Karpas-422 (cell line): Measurements from ENCODE around the gene COL25A1. TPM values are rescaled to one million over a fixed set of nuclear protein-coding genes. Genes with fewer than 3 reads are reported as not detected.

Source experiments
- DNase-seq: peaks from one replicate; pipeline ENCODE4 v3.0.0-alpha.2; 2015
- H2AFZ ChIP-seq: fragments of 200-600 bp; sonication (generic); 2 replicates; pipeline ENCODE4 v1.6.1; 2014; ENCODE audit warnings: antibody characterized with exemption, low read length, mixed read lengths
- H3K27ac ChIP-seq: fragments of 200-600 bp; sonication (generic); 2 replicates; pipeline ENCODE4 v1.5.1; 2014; ENCODE audit warnings: mild to moderate bottlenecking, low read length, moderate library complexity
- H3K27me3 ChIP-seq: fragments of 200-600 bp; sonication (generic); 2 replicates; pipeline ENCODE4 v1.6.1; 2014; ENCODE audit warnings: low read length, mixed read lengths
- H3K36me3 ChIP-seq: fragments of 200-600 bp; sonication (generic); 2 replicates; pipeline ENCODE4 v1.6.1; 2014; ENCODE audit warnings: low read length, mixed read lengths; ENCODE audit not compliant: insufficient read depth
- H3K4me1 ChIP-seq: fragments of 200-600 bp; sonication (generic); 2 replicates; pipeline ENCODE4 v1.6.1; 2014; ENCODE audit warnings: mild to moderate bottlenecking, low read length, mixed read lengths
- H3K4me2 ChIP-seq: fragments of 200-600 bp; sonication (generic); 2 replicates; pipeline ENCODE4 v1.6.1; 2014; ENCODE audit warnings: low read length, low read depth, mild to moderate bottlenecking; ENCODE audit not compliant: poor library complexity, severe bottlenecking
- H3K4me3 ChIP-seq: fragments of 200-600 bp; sonication (generic); 2 replicates; pipeline ENCODE4 v1.5.1; 2014; ENCODE audit warnings: mild to moderate bottlenecking, antibody characterized with exemption, low read length, mixed read lengths
- H3K79me2 ChIP-seq: fragments of 200-600 bp; sonication (generic); 2 replicates; pipeline ENCODE4 v1.6.1; 2014; ENCODE audit warnings: mild to moderate bottlenecking, low read length, mixed read lengths
- H3K9ac ChIP-seq: fragments of 200-600 bp; sonication (generic); 2 replicates; pipeline ENCODE4 v1.6.0; 2014; ENCODE audit warnings: low read length
- H3K9me2 ChIP-seq: fragments of 200-600 bp; sonication (generic), shearing (Covaris generic); replicated peaks from 2 replicates; pipeline ENCODE4 v1.6.0; 2014; ENCODE audit warnings: mild to moderate bottlenecking, low read length, moderate library complexity; ENCODE audit not compliant: insufficient read depth
- H3K9me3 ChIP-seq: fragments of 300-700, 200-600 bp; sonication (generic); 2 replicates; pipeline ENCODE4 v1.6.1; 2014; ENCODE audit warnings: low read length, mixed read lengths
- H4K20me1 ChIP-seq: fragments of 200-600 bp; sonication (generic); 2 replicates; pipeline ENCODE4 v1.6.1; 2014; ENCODE audit warnings: mild to moderate bottlenecking, antibody characterized with exemption, low read length, low read depth; ENCODE audit not compliant: insufficient read depth
- total RNA-seq: library from RNA; depleted of rRNA; stranded (reverse); fragments of >200 nt; shearing (Covaris generic); gene quantifications from 2 replicates; pipeline ENCODE4 v1.2.3, GENCODE V29; 2014; ENCODE audit warnings: low replicate concordance; rRNA removed

Gene COL25A1
- total RNA-seq, 1 experiment from 2014 or later: not detected

GRCh38 chr4:108772402-108772801 is 530.1 kb downstream of the COL25A1 start:
- Histone ChIP-seq H3K79me2 (no peaks in the 10 kb centered on the region), H3K9ac (no peak overlapping the region), H4K20me1 (no peaks in the 10 kb centered on the region), H3K36me3 (no peaks in the 10 kb centered on the region), H3K4me1 (no peaks in the 10 kb centered on the region), H3K27me3 (no peaks in the 10 kb centered on the region), H2AFZ (no peak overlapping the region), H3K4me2 (no peak overlapping the region), H3K4me3 (no peak overlapping the region), H3K9me2 (no peaks in the 10 kb centered on the region), H3K9me3 (no peaks in the 10 kb centered on the region), H3K27ac (no peak overlapping the region)
- no peak for DNase-seq

- Histone ChIP-seq H3K27ac (no peak overlapping the region), H3K9me2 (no peaks in the 10 kb centered on the region), H3K4me2 (no peak overlapping the region), H3K4me1 (no peaks in the 10 kb centered on the region), H3K36me3 (no peaks in the 10 kb centered on the region), H4K20me1 (no peaks in the 10 kb centered on the region), H3K79me2 (no peaks in the 10 kb centered on the region), H3K9me3 (no peaks in the 10 kb centered on the region), H3K4me3 (no peak overlapping the region), H3K27me3 (no peaks in the 10 kb centered on the region), H3K9ac (no peak overlapping the region), H2AFZ (no peak overlapping the region)
- DNase-seq: no peak
Measured at GRCh38 chr4:108766058-108766457, 536.4 kb downstream of the COL25A1 start.

DNA sequence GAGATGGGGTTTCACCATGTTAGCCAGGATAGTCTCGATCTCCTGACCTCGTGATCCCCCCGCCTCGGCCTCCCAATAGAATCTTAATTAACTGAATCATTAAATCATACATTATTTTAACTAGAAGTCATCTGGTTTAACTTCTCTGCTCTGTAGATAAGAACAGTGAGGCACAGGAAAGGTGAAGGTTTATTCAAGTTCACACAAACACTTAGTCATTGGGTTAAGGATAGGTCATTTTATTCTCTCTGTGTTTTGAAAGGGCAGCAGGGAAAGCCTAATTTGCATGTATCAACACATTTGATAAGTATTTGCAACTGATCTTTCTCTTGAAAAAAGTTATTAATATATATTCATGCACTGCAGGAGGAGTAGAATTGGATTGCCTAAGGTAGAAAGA is 538.5 kb downstream of the COL25A1 start:
- Histone ChIP-seq H3K36me3 (no peaks in the 10 kb centered on the region), H3K9ac (no peak overlapping the region), H3K79me2 (no peaks in the 10 kb centered on the region), H3K27ac (no peak overlapping the region), H3K4me2 (no peak overlapping the region), H3K4me3 (no peak overlapping the region), H4K20me1 (no peaks in the 10 kb centered on the region), H3K27me3 (no peaks in the 10 kb centered on the region), H3K9me3 (no peaks in the 10 kb centered on the region), H3K9me2 (no peaks in the 10 kb centered on the region), H2AFZ (no peak overlapping the region), H3K4me1 (no peaks in the 10 kb centered on the region)
- DNase-seq: no peak

DNA sequence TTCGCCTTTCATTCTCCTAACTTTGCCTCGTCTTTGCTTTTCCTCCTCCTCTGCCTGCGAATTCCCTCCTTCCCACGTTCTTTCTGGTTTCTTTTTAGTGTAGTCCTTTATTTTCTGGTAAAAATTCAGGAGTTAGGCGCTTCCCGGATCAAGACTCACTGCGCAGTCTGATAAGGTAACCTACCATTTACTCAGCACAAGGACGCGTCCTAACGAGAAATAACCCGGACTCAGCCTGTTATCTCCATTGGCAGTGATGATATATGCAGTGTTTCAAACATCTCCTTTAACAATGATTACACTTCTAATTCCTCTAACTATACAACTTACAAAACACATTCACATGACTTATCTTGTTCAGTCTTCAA is 539.2 kb downstream of the COL25A1 start:
- Histone ChIP-seq H2AFZ (no peak overlapping the region), H3K79me2 (no peaks in the 10 kb centered on the region), H3K9ac (no peak overlapping the region), H3K36me3 (no peaks in the 10 kb centered on the region), H3K4me1 (no peaks in the 10 kb centered on the region), H4K20me1 (no peaks in the 10 kb centered on the region), H3K27me3 (no peaks in the 10 kb centered on the region), H3K27ac (no peak overlapping the region), H3K4me3 (no peak overlapping the region), H3K9me2 (no peaks in the 10 kb centered on the region), H3K9me3 (no peaks in the 10 kb centered on the region), H3K4me2 (no peak overlapping the region)
- DNase-seq: no peak

DNA sequence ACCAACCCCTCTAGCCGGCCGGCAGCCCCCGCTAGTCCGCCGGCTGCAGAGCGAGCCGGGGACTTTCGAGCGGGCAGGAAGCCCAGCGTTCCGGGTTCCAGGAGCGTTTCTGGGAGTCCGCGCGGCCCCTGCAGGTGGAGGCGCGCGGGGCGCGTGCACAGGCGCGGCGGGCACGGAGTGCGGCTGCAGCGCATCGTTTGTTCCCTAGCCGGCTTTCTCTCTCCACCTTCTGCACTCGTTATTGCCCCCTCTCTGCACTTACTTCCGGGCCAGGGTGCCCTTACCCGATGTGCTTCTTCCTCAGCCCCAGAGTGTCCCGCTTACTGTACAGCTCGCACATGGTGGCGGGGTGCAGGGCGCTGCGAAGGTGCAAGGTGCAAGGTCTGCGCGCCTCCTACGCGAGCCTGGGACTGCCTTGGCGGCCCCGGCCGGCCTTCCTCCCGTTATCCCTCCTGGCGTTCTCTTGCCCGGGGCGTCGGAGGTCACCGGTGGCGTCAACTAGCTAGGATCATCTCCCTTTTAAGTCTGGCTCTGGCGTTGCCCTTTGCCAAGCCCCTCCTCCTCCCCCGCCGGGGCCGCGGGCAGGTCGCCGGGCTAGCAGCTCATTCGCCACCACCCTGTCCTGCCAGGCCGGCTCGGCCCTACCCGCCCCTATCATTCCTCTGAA is 539.8 kb downstream of the COL25A1 start, which contains the start of gene ETNPPL:
Gene ETNPPL (minus strand): TSS at position 495 of the 667 bp plus-strand sequence. CDS start 155 bp downstream, at position 340.
- Histone ChIP-seq H3K79me2 (no peaks in the 10 kb centered on the region), H3K4me3 (no peak within 1 kb of the TSS), H3K27me3 (no peaks in the 10 kb centered on the region), H3K27ac (no peak within 1 kb of the TSS), H3K4me2 (no peak within 1 kb of the TSS), H3K9ac (no peak within 1 kb of the TSS), H3K9me2 (no peaks in the 10 kb centered on the region), H2AFZ (no peak within 1 kb of the TSS), H3K36me3 (no peaks in the 10 kb centered on the region), H3K4me1 (no peaks in the 10 kb centered on the region), H4K20me1 (no peaks in the 10 kb centered on the region), H3K9me3 (no peaks in the 10 kb centered on the region)
- DNase-seq: no peak

Other genes starting within 250 kb of the COL25A1 start
- gene SEC24B, start 131.2 kb upstream of the COL25A1 start, total RNA-seq: 17.0 and 50.3 TPM in 2 replicates